Activated CD4-positive, alpha-beta T cell treated with anti-CD3 and anti-CD28 coated beads, Interleukin-2, amount 10 ng/mL, durations not matched to agents 24 days and 14 days (primary cell): Measurements from ENCODE around the gene KRT1. TPM values are rescaled to one million over a fixed set of nuclear protein-coding genes. Genes with fewer than 3 reads are reported as not detected.

Experiments
- DNase-seq: peaks from one replicate; pipeline ENCODE4 v3.0.0; 2022
- H3K27ac Mint-ChIP-seq: one replicate; pipeline ENCODE4 v1.8.0; 2022; ENCODE audit warnings: mild to moderate bottlenecking, mixed read lengths
- H3K27me3 Mint-ChIP-seq: one replicate; pipeline ENCODE4 v1.8.0; 2022; ENCODE audit warnings: mixed read lengths
- H3K36me3 Mint-ChIP-seq: one replicate; pipeline ENCODE4 v1.8.0; 2022; ENCODE audit warnings: low read depth, mild to moderate bottlenecking, mixed read lengths
- H3K4me1 Mint-ChIP-seq: one replicate; pipeline ENCODE4 v1.8.0; 2021; ENCODE audit warnings: mixed read lengths
- H3K4me3 Mint-ChIP-seq: one replicate; pipeline ENCODE4 v1.8.0; 2022; ENCODE audit warnings: mild to moderate bottlenecking, moderate library complexity, mixed read lengths
- H3K9me3 Mint-ChIP-seq: one replicate; pipeline ENCODE4 v1.8.0; 2021; ENCODE audit warnings: mixed read lengths
- intact Hi-C: fragments of 100-400 bp; cut with micrococcal nuclease; formaldehyde crosslinking; loops from one replicate; pipeline ENCODE4 v1.15.1; 2023
- total RNA-seq: library from RNA; stranded (reverse); gene quantifications from 2 replicates; pipeline ENCODE4 v1.2.3, GENCODE V29; 2022

The KRT1 gene
- total RNA-seq, 1 donor from 2014 or later, result not detected

GRCh38 chr12:52692254-52692653 is 12.0 kb upstream of the KRT1 start:
- Mint-ChIP-seq H3K4me1 (peaks cover 8% of the 10 kb centered on the region), H3K36me3 (no peaks in the 10 kb centered on the region), H3K27me3 (peaks cover 60% of the 10 kb centered on the region), H3K9me3 (no peaks in the 10 kb centered on the region), H3K27ac (no peak overlapping the region), H3K4me3 (no peak overlapping the region)
- DNase-seq, result no peak
- intact Hi-C loops, result no loop called here

- no peaks in the 10 kb centered on the region for H3K36me3 Mint-ChIP-seq
- peaks cover 8% of the 10 kb centered on the region for H3K4me1 Mint-ChIP-seq
- H3K9me3 Mint-ChIP-seq, result no peaks in the 10 kb centered on the region
- H3K4me3 Mint-ChIP-seq, result peak overlapping the region; percentile 83
- peaks cover 58% of the 10 kb centered on the region for H3K27me3 Mint-ChIP-seq
- H3K27ac Mint-ChIP-seq, result no peak overlapping the region
- intact Hi-C loops, result no loop called here
- DNase-seq, result no peak
Measured at GRCh38 chr12:52691841-52692150, 11.6 kb upstream of the KRT1 start.

- DNase-seq, result peak; percentile 84
- H3K27me3 Mint-ChIP-seq, result peaks cover 60% of the 10 kb centered on the region
Measured at GRCh38 chr12:52691076-52691840, 11.1 kb upstream of the KRT1 start.

GRCh38 chr12:52690351-52691075 is 10.3 kb upstream of the KRT1 start:
- H3K4me3 Mint-ChIP-seq, result peak overlapping the region; percentile 83
- H3K36me3 Mint-ChIP-seq, result no peaks in the 10 kb centered on the region
- intact Hi-C loops, result no loop called here
- H3K27me3 Mint-ChIP-seq, result peaks cover 57% of the 10 kb centered on the region
- no peaks in the 10 kb centered on the region for H3K9me3 Mint-ChIP-seq
- H3K4me1 Mint-ChIP-seq, result peaks cover 8% of the 10 kb centered on the region
- H3K27ac Mint-ChIP-seq, result no peak overlapping the region
- DNase-seq, result no peak

More at GRCh38 chr12:52691076-52691840, 11.1 kb upstream of the KRT1 start:
- peaks cover 8% of the 10 kb centered on the region for H3K4me1 Mint-ChIP-seq
- H3K27ac Mint-ChIP-seq, result no peak overlapping the region
- no peaks in the 10 kb centered on the region for H3K36me3 Mint-ChIP-seq
- no peaks in the 10 kb centered on the region for H3K9me3 Mint-ChIP-seq
- H3K4me3 Mint-ChIP-seq, result peak overlapping the region; percentile 83
- intact Hi-C loops, result no loop called here

GRCh38 chr12:52689936-52690335 is 9.7 kb upstream of the KRT1 start:
- Mint-ChIP-seq H3K27me3 (peaks cover 54% of the 10 kb centered on the region), H3K27ac (no peak overlapping the region)

GRCh38 chr12:52689239-52689638 is 9.0 kb upstream of the KRT1 start:
- H3K4me1 Mint-ChIP-seq, result peaks cover 8% of the 10 kb centered on the region
- peaks cover 56% of the 10 kb centered on the region for H3K27me3 Mint-ChIP-seq

More at GRCh38 chr12:52689936-52690335, 9.7 kb upstream of the KRT1 start:
- no peak overlapping the region for H3K4me3 Mint-ChIP-seq
- no peak for DNase-seq
- intact Hi-C loops, result no loop called here
- H3K36me3 Mint-ChIP-seq, result no peaks in the 10 kb centered on the region
- H3K4me1 Mint-ChIP-seq, result peaks cover 8% of the 10 kb centered on the region
- no peaks in the 10 kb centered on the region for H3K9me3 Mint-ChIP-seq

GRCh38 chr12:52688481-52688880 is 8.3 kb upstream of the KRT1 start:
- Mint-ChIP-seq H3K27me3 (peaks cover 55% of the 10 kb centered on the region), H3K27ac (no peak overlapping the region), H3K4me3 (no peak overlapping the region), H3K9me3 (no peaks in the 10 kb centered on the region), H3K4me1 (peaks cover 8% of the 10 kb centered on the region), H3K36me3 (no peaks in the 10 kb centered on the region)
- DNase-seq, result no peak
- intact Hi-C loops, result no loop called here

More at GRCh38 chr12:52689239-52689638, 9.0 kb upstream of the KRT1 start:
- intact Hi-C loops, result no loop called here
- no peaks in the 10 kb centered on the region for H3K36me3 Mint-ChIP-seq
- no peak overlapping the region for H3K4me3 Mint-ChIP-seq
- H3K27ac Mint-ChIP-seq, result no peak overlapping the region
- H3K9me3 Mint-ChIP-seq, result no peaks in the 10 kb centered on the region
- no peak for DNase-seq

GRCh38 chr12:52687497-52688385 is 7.5 kb upstream of the KRT1 start:
- no peak for DNase-seq
- Mint-ChIP-seq H3K36me3 (no peaks in the 10 kb centered on the region), H3K9me3 (no peaks in the 10 kb centered on the region), H3K4me1 (peaks cover 8% of the 10 kb centered on the region), H3K27me3 (peaks cover 47% of the 10 kb centered on the region), H3K4me3 (no peak overlapping the region), H3K27ac (no peak overlapping the region)
- intact Hi-C loops, result no loop called here

GRCh38 chr12:52686756-52687487 is 6.7 kb upstream of the KRT1 start:
- peaks cover 8% of the 10 kb centered on the region for H3K4me1 Mint-ChIP-seq
- no peak overlapping the region for H3K27ac Mint-ChIP-seq
- H3K9me3 Mint-ChIP-seq, result no peaks in the 10 kb centered on the region
- no peak overlapping the region for H3K4me3 Mint-ChIP-seq
- H3K27me3 Mint-ChIP-seq, result peaks cover 40% of the 10 kb centered on the region
- no peak for DNase-seq
- H3K36me3 Mint-ChIP-seq, result no peaks in the 10 kb centered on the region
- intact Hi-C loops, result no loop called here

GRCh38 chr12:52686063-52686462 is 5.9 kb upstream of the KRT1 start:
- Mint-ChIP-seq H3K27ac (no peak overlapping the region), H3K27me3 (peaks cover 32% of the 10 kb centered on the region), H3K4me1 (peaks cover 11% of the 10 kb centered on the region), H3K36me3 (no peaks in the 10 kb centered on the region), H3K9me3 (no peaks in the 10 kb centered on the region), H3K4me3 (no peak overlapping the region)
- intact Hi-C loops, result no loop called here
- DNase-seq, result no peak

- Mint-ChIP-seq H3K27ac (no peak overlapping the region), H3K9me3 (no peaks in the 10 kb centered on the region), H3K27me3 (peaks cover 29% of the 10 kb centered on the region), H3K4me3 (no peak overlapping the region), H3K36me3 (no peaks in the 10 kb centered on the region), H3K4me1 (peaks cover 8% of the 10 kb centered on the region)
- DNase-seq, result no peak
- intact Hi-C loops, result no loop called here
Measured at GRCh38 chr12:52685406-52685890, 5.2 kb upstream of the KRT1 start.

GRCh38 chr12:52684431-52684830 is 4.2 kb upstream of the KRT1 start:
- Mint-ChIP-seq H3K4me1 (peaks cover 8% of the 10 kb centered on the region), H3K27me3 (peaks cover 29% of the 10 kb centered on the region), H3K4me3 (no peak overlapping the region), H3K27ac (no peak overlapping the region), H3K36me3 (no peaks in the 10 kb centered on the region), H3K9me3 (no peaks in the 10 kb centered on the region)
- intact Hi-C loops, result no loop called here
- DNase-seq, result no peak

GRCh38 chr12:52683575-52684300 is 3.5 kb upstream of the KRT1 start:
- no peaks in the 10 kb centered on the region for H3K9me3 Mint-ChIP-seq
- no peaks in the 10 kb centered on the region for H3K36me3 Mint-ChIP-seq
- intact Hi-C loops, result no loop called here
- H3K27me3 Mint-ChIP-seq, result peaks cover 27% of the 10 kb centered on the region
- no peak overlapping the region for H3K27ac Mint-ChIP-seq
- no peak overlapping the region for H3K4me3 Mint-ChIP-seq
- H3K4me1 Mint-ChIP-seq, result peaks cover 8% of the 10 kb centered on the region
- DNase-seq, result no peak
